ENCODE measurements around the gene DSCAM.

GRCh38 chr21:40731206-40731605, 115.8 kb downstream of the DSCAM start:
- TF ChIP-seq EP300 (IDR thresholded peaks at IDR 0.05; ENCODE audit: borderline replicate concordance) (no peak), MAX (IDR thresholded peaks at IDR 0.05) (no peak)

Data from Ishikawa (cell line).